ENCODE results near the gene SLC30A10.

DNA sequence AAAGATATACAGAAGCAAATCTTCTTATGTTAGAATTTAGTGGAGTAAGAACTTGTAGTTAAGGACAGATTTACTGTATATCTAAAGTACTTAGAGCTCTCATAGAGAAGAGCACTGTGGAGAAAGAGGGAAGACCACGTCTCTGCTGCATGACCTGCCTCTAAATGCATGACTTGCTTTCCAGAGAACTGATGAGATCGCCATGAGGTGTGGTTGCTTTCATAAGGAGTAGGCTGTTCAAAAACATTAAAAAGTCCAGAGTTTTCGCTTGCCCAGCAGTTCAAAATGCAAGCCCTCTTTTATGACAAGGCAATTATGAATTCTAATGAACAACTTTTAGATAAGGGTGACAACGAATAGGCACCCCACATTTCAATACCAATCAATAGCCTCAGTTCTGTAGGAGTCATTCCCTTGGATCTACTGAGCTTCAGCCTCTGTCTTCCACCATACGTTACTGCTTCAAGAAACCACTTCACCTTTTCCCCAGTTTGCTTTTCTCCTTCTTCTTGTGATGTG lies 24.9 kb downstream of the SLC30A10 start:
- TF ChIP-seq, protein P1, sequence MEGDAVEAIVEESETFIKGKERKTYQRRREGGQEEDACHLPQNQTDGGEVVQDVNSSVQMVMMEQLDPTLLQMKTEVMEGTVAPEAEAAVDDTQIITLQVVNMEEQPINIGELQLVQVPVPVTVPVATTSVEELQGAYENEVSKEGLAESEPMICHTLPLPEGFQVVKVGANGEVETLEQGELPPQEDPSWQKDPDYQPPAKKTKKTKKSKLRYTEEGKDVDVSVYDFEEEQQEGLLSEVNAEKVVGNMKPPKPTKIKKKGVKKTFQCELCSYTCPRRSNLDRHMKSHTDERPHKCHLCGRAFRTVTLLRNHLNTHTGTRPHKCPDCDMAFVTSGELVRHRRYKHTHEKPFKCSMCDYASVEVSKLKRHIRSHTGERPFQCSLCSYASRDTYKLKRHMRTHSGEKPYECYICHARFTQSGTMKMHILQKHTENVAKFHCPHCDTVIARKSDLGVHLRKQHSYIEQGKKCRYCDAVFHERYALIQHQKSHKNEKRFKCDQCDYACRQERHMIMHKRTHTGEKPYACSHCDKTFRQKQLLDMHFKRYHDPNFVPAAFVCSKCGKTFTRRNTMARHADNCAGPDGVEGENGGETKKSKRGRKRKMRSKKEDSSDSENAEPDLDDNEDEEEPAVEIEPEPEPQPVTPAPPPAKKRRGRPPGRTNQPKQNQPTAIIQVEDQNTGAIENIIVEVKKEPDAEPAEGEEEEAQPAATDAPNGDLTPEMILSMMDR (IDR thresholded peaks at IDR 0.05; ENCODE audit: low read length), result no peak
- TF ChIP-seq EZH2phosphoT487 (IDR thresholded peaks at IDR 0.05; ENCODE audit: low read length), result no peak
- TF ChIP-seq EZH2 (optimal IDR thresholded peaks at IDR 0.05; ENCODE audit: low read depth, low read length), result no peak

Data from MM.1S (cell line).